Endometrial microvascular endothelial cells (primary cell): Measurements from ENCODE around the gene JARID2. TPM values are rescaled to one million over a fixed set of nuclear protein-coding genes. Genes with fewer than 3 reads are reported as not detected.

Experiments
- in situ Hi-C: cut with HindIII; loops from 2 replicates; pipeline ENCODE4 v1.10.0; 2017; ENCODE audit warnings: low sequenced_read_pairs, low pct_unique_long_range_greater_than_20kb; ENCODE audit errors: inconsistent ontology term
- total RNA-seq: library from RNA; depleted of rRNA; stranded (reverse); fragments of >200 nt; gene quantifications from one replicate; pipeline ENCODE4 v1.2.3, GENCODE V29; 2015; ENCODE audit errors: inconsistent ontology term

The JARID2 gene
- total RNA-seq, 1 donor from 2014 or later: 3.8 TPM

DNA sequence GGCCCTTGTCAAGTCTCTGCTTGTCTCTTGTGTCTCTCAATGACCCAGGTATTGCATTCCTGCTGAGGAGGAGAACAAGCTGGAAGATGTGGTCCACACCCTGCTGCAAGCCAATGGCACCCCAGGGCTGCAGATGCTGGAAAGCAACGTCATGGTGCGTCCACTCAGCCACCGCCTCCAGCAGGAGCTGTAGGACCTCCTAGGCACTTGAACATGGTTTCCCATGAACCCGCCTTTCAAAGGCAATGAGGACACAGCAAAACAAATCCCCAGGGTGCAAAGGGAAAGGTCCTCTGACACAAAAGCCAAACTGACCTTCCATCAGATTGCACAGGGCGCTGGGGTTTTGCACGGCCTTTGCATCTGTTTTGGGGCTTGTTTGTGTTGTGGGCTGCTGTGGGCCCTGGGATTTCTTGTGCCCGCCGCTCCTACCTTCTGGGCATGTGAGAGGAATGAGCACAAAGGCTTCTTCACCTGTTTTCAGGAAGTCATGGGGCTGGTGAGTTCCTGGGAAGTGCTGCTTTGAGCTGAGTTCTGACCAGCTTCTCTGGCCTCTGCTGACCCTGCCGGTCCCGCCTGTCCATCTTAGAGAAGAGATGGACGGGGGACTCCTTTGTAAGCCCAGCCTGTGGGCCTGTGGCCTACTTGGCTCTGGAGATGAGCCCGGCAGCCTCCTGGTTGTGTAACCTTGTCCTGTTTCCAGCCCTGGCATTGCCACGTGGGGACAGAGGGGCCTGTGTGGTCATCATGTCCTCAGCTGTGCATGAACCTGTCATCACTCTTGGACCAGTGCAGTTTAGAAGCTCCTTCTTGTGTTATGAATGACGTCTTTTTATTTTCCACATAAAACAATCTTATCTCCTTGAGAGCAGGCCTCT lies 265.6 kb downstream of the JARID2 start:
- in situ Hi-C loops: no loop called here

DNA sequence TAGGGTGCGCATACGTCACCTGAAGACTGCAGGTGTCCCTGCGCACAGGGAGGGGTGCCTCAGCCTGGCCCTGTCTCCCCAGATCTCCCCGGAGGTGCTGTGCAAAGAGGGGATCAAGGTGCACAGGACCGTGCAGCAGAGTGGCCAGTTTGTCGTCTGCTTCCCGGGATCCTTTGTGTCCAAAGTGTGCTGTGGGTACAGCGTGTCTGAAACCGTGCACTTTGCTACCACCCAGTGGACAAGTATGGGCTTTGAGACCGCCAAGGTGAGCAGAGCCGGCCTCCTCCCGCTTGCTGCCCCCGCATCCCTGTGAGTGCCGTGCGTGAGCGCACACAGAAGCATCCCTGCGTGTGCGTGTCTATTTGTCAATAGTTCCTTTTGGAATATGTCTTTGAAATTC lies 266.3 kb downstream of the JARID2 start:
- in situ Hi-C loops: no loop called here

DNA sequence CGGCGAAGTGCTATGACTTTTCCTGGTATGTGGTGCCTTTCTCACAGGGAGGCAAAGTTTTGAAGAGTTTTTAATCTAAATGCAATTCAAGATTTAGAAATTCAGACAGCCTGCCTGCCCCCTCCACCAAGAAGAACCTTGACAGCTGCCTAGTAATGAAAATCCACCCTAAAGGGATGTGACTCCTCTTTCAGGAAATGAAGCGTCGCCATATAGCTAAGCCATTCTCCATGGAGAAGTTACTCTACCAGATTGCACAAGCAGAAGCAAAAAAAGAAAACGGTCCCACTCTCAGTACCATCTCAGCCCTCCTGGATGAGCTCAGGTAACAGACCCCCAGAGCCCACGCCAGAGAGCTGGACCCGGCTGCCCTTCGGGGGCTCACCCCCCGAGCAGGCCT lies 266.9 kb downstream of the JARID2 start:
- in situ Hi-C loops: no loop called here

DNA sequence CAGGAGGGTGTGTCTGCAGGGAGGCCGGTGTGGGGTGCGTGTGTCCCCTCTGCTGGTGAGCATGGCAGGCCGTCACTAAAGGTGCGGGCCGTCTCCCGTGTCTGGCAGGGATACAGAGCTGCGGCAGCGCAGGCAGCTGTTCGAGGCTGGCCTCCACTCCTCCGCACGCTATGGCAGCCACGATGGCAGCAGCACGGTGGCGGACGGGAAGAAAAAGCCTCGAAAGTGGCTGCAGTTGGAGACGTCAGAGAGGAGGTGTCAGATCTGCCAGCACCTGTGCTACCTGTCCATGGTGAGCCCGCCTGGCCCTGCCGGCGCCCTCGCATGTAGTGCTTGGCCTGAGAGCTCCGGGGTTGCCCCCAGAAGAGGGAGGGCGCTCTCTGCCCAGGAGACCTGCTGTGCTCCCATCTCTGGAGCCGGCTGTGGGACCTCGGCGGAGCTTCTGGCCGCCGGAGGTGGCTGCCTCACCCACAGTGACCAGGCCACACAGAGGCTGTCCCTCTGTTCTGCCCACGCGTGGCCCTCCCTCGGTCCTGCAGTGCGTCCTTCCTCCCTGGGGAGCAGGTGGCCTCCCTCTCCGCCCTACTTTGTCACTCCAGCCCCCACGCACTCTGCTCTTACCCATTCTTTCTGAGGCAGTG lies 267.4 kb downstream of the JARID2 start:
- in situ Hi-C loops: no loop called here

DNA sequence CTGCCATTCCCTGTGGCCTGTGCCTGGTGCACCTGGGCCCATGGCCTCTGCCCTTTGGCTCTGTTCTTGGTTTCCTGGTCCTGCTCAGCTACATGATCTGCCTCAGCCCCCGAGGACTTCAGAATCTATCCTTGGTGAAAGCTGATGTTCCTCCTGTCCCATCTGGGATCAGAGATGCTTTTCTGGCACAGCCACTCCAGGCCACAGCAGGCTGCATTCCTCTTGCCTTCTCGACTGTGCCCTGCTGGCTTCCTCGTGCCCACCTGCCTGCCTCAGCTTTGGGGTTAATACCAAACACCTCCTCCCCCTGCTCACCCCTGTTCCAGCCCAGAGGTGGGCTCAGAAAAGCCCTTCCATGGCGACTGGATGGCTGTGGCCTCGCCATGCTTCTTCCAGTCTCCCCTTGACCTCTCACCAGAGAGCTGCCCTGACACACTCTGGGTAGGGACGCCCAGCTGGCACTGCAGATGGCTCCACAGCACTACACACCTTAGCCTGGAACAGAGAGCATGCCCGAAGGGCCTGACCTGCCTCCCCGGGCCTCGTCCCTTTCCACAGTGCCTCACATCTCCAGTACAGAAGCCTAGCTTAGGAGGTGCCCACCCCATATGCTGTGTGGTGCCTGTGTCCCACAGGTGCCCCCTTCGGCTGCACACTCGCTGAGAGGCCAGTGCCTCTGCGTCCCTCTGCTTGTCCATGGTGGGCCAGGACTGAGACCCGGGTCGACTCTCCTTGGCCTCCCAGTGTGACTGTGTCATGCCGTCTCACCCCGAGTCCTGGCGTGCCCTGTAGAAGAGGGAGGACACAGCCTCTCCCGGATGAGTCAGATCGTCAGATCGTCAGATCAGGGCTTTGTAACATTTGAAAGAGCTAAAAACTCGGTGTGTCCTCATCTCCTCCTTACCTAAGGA lies 268.2 kb downstream of the JARID2 start:
- in situ Hi-C loops: no loop called here

DNA sequence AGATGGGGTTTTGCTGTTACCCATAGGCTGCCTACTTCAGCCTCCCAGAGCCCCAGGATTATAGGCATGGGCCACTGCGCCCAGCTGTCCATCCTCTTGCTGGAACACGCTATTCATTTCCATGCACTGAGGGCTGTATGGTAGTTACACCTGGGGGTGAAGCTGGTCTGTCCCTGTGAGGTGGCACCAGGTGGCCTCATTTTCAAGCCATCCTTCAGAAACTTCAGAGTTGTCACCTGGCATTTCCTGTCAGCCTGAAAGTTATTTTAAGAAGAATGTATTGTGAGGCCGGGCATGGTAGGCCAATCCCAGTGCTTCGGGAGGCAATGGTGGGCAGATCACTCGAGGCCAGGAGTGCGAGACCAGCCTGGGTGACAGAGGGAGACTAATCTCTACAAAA lies 269.4 kb downstream of the JARID2 start:
- in situ Hi-C loops: no loop called here

DNA sequence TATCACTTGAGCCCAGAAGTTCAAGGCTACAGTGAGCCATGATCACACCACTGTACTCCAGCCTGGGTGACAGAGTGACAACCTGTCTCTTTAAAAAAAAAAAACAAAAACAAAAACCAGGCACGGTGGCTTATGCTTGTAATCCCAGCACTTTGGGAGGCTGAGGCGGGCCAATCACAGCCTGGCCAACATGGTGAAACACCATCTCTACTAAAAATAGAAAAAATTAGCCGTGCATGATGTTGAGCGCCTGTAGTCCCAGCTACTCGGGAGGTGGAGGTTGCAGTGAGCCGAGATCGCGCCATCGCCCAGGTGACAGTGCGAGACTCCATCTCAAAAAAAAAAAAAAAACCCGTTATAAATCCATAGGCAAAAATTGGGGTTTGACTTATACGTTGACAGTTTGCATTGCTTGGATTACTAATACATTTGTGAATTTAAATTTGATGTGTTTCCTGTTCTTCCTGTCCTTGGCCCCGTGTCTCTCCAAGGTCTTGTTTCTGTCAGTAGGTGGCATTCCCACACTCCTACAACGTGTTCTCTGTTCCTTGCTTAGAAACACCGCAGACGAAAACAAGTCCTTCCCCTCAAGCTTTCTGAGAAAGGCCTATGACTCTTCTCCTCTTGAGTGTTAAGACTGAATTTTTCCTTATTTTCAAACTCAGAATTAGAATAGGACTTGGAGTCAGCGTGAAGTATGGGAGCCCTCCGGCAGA lies 269.9 kb downstream of the JARID2 start:
- in situ Hi-C loops: no loop called here

DNA sequence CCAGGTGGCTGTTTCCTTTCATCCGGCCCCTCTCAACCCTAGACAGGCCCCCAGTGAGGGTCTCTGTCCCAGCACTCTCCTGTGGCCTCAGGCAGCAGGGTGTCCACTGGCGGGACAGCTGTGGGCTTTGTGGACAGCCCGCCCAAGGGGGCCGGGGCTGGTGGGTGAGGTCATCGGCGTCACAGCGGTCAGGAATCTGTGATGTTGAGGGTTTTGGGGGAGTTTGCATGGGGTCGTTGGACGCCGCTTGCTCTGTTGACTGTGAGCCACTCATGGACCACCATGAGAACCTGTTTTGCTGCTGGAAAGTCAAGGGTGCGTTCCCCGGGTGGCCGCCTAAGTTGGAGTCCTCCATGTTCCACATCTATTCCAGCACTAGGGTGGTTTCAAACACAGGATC lies 270.5 kb downstream of the JARID2 start:
- in situ Hi-C loops: no loop called here

DNA sequence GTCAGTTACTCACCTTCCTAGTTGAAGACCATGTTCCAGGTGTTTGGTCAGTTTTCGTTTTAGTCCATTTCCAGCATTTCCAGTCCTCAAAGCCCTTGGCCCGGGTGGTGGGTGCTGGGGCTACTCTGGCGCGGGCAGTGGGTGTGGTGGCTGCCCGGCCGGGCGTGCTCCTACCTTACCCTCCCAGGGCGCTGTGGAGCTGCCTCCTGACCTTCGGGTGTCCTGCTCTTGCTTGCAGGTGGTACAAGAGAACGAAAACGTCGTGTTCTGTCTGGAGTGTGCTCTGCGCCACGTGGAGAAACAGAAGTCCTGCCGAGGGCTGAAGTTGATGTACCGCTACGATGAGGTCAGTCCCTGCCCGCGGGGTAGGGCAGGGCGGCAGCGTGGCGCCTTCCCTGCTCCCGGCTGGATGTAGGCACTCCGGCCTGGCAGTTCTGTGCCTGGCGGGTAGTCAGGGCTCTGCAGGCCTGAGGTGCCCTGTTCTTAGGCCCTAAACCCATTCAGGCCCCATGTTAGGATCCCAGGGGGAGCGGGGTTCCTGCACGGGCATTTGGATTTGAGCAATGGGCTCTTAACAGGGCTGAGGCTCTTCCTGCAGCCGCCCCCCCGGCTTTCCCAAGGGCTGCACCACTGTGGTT lies 271.2 kb downstream of the JARID2 start:
- in situ Hi-C loops: no loop called here

DNA sequence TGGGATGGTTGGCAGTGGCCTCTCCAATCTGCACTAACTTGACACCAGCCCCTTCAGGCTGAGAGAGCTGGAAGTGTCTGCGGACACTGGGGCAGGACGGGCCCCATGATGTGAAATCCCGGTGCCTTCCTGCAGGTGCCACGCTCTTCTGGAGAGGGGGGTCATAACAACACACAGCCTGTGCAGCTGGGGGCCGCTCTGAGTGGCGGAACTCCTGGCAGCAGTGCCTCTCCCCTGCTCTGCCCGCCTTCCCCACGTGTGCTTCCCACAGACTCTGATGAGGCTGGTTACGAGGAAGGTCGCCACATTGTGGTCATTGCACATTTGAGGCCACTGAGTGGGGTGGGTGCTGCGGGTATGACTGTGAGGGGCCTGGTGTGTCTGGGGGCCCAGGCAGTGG lies 271.7 kb downstream of the JARID2 start:
- in situ Hi-C loops: no loop called here

DNA sequence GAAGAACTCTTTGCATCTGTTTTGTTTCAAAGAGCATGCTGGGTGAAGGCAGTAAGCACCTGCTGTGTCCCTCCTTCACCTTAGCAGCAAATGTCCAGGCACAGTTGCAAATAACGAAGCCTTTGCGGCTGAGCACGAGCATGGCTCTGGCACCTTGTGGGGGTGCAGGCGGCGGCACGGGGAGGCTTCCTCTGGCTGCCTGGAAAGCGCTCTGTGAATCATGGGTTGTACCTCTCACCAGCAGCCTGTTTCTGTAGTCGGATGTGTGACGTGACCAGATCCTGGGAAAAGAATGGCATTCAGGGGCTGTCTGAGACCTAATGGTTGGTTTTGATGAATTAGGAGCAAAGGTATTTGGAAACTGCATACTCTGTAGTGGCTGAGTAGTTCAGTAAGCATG lies 272.2 kb downstream of the JARID2 start:
- in situ Hi-C loops: no loop called here

DNA sequence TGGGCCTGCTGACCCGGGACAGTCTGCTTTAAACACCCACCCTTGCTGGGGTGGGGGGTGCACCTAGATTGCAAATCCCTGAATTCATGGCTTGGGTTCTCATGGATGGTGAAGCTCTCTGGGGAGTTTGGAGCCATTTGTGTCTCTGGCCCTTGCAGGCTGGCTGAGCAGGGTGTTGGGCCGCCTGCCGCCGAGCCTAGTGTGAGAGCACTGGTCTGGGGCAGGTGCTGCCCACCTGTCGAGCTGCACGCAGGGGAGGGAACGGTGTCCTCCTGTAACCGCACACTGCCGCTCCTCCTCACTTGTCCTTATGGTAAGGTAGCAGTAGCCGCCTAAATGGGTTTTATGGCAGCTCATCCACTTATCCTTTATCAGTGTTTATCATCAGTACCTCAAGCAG lies 273.0 kb downstream of the JARID2 start:
- in situ Hi-C loops: no loop called here

DNA sequence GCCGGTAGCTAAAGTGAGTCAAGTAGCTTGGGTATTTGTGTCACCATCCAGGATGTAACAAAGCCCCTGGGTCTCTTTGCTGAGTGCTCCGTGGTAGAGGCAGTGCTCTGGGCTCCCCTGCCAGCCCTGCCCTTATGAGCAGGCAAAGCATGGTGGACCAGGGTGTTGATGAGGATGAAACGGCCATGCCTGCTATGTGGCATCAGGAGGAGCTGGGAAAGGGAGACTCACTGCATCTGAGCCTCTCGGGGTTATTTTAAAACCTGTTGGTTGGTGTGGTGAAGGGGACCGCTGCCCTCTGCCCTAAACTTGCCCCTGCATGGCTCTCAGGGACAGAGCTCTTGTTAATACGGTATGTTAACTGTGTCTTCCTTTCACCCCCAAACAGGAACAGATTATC lies 273.8 kb downstream of the JARID2 start:
- in situ Hi-C loops: no loop called here

DNA sequence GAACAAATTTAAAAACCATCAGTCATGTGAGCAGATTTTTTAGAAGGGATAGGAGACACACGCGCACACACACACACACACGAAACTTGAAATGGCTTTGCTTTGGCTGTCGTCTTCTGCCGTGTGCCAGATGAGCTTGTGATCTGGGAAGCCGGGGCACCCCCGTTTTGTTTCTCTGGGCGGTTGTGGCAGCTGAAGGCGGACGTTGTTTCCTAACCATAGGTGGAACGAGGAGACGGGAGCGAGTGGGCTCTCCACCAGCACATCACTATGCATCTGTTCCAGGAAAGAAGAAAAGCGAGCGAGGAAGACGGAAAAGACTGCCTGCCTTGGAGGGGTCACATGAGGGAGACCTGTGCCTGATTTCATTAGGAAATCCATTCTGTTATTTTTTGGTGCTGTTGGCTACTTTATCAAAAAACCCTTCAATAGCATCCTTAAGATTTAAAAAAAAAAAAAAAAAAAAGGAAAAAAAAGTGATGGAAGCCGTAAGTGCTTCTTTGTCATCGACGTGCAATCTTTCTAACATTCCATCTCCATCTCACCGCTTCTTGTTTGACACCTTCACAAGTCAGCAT lies 274.8 kb downstream of the JARID2 start:
- in situ Hi-C loops: no loop called here

DNA sequence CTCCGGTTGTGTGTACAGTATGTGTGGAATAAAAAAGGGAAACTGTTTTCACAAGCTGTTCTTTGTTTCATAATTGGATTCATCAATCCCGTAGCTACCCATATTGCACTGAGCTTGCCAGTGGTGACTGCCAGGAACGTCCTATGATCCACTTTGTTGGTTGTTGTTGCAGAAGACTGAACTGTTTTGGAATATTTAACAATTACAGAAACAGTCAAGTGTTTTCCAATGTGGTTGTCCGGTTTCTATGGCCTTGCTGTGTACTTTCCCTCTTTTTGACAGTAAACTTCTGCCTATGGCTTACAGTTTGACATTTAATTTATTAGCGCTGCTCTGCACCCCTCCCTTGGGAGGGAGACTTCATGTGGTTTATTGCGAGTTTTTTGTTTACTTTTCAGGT lies 275.7 kb downstream of the JARID2 start:
- in situ Hi-C loops: no loop called here

DNA sequence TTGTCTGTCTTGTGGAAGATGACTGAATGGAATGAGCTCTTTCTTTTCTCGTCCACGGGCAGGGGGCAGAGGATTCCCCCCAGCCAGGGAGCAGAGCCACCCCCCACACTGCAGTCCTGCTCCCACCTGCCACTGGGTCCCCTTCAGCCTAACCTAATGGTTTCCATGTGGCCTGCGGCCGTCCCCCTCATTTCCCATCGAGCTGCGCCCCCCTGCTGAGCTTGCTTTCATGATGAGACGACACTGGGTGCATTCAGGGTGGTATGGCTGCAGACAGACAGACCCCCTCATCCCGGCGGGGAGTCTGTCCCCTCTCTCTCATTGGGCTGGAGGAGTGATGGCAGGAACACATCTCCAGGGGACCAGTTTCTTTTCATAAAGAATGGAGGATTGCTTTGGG lies 276.2 kb downstream of the JARID2 start:
- in situ Hi-C loops: no loop called here

DNA sequence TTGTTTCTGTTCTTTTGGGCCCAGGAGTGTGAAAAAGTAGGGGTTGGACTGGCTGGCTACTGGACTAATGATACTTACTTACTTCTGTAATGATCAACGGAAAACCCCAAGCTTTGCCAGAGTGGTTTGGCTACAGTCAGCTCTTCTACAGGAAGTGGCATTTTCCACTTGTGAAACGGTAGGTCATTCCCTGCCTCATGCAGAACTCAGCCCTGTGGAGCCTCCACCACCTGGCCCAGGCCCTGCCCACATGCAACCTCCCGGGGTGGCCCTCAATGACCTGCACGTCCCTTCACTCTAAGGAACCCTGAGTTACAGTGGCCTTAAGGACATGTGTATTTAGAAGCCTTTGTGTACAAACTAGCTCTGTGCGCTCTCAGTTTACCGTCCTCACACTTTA lies 276.6 kb downstream of the JARID2 start:
- in situ Hi-C loops: no loop called here

DNA sequence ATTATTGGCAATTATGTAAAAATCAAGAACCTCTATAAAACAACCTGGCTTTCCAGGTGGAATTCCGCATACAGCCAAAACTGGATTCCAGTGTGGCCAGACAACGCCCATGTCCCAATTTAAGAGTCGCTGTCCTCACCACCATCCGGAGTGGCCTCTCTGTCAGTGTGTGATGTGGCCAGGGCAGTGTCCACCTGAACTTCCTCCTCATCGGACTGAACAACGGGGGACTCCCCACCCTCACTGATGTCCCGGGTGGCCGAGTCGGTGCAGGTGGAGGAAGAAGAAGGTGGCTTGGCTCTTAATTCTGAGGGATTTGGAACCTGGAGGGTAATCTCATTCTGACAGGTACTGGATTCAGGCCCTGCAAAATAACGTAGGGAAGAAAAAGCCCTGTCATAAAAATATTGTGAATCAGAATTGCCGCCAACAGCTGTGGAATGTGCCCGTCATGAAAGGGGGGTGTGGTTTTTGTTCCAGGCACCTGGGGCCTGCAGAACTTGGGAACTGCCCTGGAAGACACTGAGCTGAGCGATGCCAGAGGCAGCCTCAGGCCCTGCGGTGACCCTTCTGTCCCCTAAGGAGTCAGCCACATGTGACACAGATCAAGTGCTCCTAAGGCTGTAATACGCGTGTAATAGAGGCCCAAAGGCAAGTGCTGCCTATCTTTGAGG lies 277.1 kb downstream of the JARID2 start:
- in situ Hi-C loops: no loop called here
